Caco-2 (cell line): ENCODE results near the gene CIDEB. TPM values are rescaled to one million over a fixed set of nuclear protein-coding genes. Genes with fewer than 3 reads are reported as not detected.

Experiments
- BruUV-seq: library from RNA; stranded (reverse); fragments of 400-500 nt; replicated peaks from 2 replicates; lab custom pipeline; 2021; lab: Mats Ljungman, UMichigan
- CTCF ChIA-PET: fragments of 300-600 bp; sonication (Branson Sonifier 250); formaldehyde crosslinking; loops from one replicate; lab custom pipeline; 2022; ENCODE audit warnings: antibody characterized with exemption; lab: Charles Lee
- POLR2A ChIA-PET: fragments of 300-600 bp; sonication (Branson Sonifier 250); formaldehyde crosslinking; loops from one replicate; lab custom pipeline; 2022; ENCODE audit warnings: antibody characterized with exemption; lab: Charles Lee
- DNase-seq, 2 experiments: peaks; one replicate each; pipeline versions ENCODE4 v3.0.0 to v3.0.0-alpha.2; 2020 to 2022
- H3K27me3 ChIP-seq: replicated peaks from 2 replicates; pipeline ENCODE4 v1.6.0; 2011; ENCODE audit warnings: low read length; ENCODE audit not compliant: control insufficient read depth, insufficient read depth
- H3K36me3 ChIP-seq: 2 replicates; pipeline ENCODE4 v1.5.1; 2011; ENCODE audit warnings: low read length; ENCODE audit not compliant: control insufficient read depth, insufficient read depth
- H3K4me1 ChIP-seq: fragments of 250-450 bp; sonication (Bioruptor Pico); 2 replicates; pipeline ENCODE4 v1.5.1; 2020; ENCODE audit warnings: mild to moderate bottlenecking
- H3K4me3 ChIP-seq: 2 replicates; pipeline ENCODE4 v1.5.1; 2011; ENCODE audit warnings: low read depth, mild to moderate bottlenecking, control low read depth, low read length
- H3K9me3 ChIP-seq: fragments of 250-450 bp; sonication (Bioruptor Pico); 2 replicates; pipeline ENCODE4 v1.5.1; 2020; ENCODE audit warnings: mild to moderate bottlenecking, moderate library complexity
- H3K27ac Mint-ChIP-seq: one replicate; pipeline ENCODE4 v1.8.0; 2022; ENCODE audit warnings: mixed read lengths; ENCODE audit not compliant: unreplicated experiment
- H3K27me3 Mint-ChIP-seq: one replicate; pipeline ENCODE4 v1.8.0; 2022; ENCODE audit warnings: mixed read lengths; ENCODE audit not compliant: insufficient read depth, unreplicated experiment
- H3K36me3 Mint-ChIP-seq: one replicate; pipeline ENCODE4 v1.8.0; 2022; ENCODE audit warnings: mild to moderate bottlenecking, mixed read lengths; ENCODE audit not compliant: insufficient read depth, unreplicated experiment
- H3K4me1 Mint-ChIP-seq: one replicate; pipeline ENCODE4 v1.8.0; 2022; ENCODE audit warnings: low read depth, mixed read lengths; ENCODE audit not compliant: unreplicated experiment
- H3K4me3 Mint-ChIP-seq: one replicate; pipeline ENCODE4 v1.8.0; 2022; ENCODE audit warnings: mild to moderate bottlenecking, moderate library complexity, mixed read lengths; ENCODE audit not compliant: unreplicated experiment
- H3K9me3 Mint-ChIP-seq: one replicate; pipeline ENCODE4 v1.8.0; 2022; ENCODE audit warnings: mixed read lengths; ENCODE audit not compliant: unreplicated experiment
- intact Hi-C: fragments of 100-400 bp; cut with micrococcal nuclease; formaldehyde crosslinking; loops from one replicate; pipeline ENCODE4 v1.10.0; 2022; ENCODE audit not compliant: unreplicated experiment
- total RNA-seq: library from RNA; stranded (reverse); gene quantifications from 2 replicates; pipeline ENCODE4 v1.2.3, GENCODE V29; 2022
- TF ChIP-seq, protein P1 (sequence below), 2 experiments: fragments of 200-600 bp in 1 of 2; IDR thresholded peaks; 1 replicate in 1 of 2; 2 replicates in 1 of 2; pipeline versions ENCODE4 v1.5.1 to v1.8.0; 2011 to 2022; ENCODE audit warnings: antibody characterized with exemption in 1 of 2, control low read depth in 1 of 2, inconsistent platforms in 1 of 2, low read depth in 1 of 2, low read length in 1 of 2, mild to moderate bottlenecking in 1 of 2, moderate library complexity in 1 of 2; ENCODE audit not compliant: insufficient read depth in 1 of 2, severe bottlenecking in 1 of 2, unreplicated experiment in 1 of 2

The CIDEB gene
- total RNA-seq, 1 experiment from 2014 or later = 7.2 TPM

DNA sequence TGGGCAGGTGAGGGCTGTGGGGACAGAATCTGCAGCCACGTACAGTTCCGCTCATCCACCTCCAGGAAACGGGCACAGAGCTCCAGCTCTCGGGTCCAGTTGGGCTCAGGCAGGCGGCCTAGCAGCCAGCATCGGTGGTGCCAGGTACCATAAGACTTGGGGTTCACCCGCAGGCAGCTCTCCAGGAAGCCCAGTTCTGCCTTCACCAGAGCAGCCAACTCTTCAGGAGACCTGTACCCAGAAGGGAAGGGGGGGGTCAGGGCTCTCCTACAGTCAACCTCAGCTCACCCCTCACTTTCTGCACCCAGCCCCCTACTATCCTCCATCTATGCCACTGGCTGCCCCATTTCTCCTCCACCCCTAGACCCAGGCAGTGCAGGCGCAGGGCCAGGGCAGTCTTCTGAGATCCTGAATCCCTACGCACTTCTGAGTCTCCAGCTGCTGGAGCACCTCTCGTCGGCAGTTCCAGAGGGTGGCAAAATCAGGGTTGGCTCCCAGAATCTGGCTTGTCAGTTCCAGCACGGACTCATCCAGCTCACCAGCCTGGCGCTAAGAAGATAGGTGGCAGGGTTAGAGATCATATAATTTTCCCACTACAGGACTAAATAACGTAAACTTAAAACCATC lies 37.8 kb downstream of the CIDEB start:
- peaks cover 11% of the 10 kb centered on the region for H3K4me1 Mint-ChIP-seq

DNA sequence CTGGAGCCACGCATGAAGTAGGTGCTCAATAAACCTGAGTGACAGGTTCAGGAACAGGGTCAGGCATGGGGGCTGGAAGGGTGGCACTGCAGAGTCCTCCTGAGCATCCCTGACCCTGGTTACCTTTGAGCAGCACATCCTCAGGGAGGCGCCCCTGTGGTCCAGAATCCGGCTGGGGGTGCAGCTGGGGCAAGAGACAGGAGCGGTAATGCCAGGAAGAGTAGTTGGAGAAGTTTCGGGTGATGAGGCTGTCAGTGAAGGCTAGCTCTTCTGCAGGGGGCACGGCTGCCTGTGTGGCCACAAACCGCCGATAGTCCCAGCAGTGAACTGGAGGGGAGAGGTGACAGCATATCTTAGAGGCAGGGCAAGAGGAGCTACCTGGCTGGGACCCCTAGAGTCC lies 38.4 kb downstream of the CIDEB start:
- peaks cover 7% of the 10 kb centered on the region for H3K4me1 ChIP-seq
- Mint-ChIP-seq H3K27me3 (no peaks in the 10 kb centered on the region), H3K36me3 (peaks cover 6% of the 10 kb centered on the region), H3K4me1 (peaks cover 11% of the 10 kb centered on the region), H3K4me3 (no peak overlapping the region), H3K27ac (no peak overlapping the region), H3K9me3 (no peaks in the 10 kb centered on the region)
- no peaks in the 10 kb centered on the region for H3K27me3 ChIP-seq
- intact Hi-C loops = no loop called here
- no peak for DNase-seq
- CTCF ChIA-PET = no interaction called here
- no peaks in the 10 kb centered on the region for H3K9me3 ChIP-seq
- POLR2A ChIA-PET = interaction anchor here (0.5 to 0.6 kb wide), 2 partner anchors 173 to 175 kb away, joined by 3 read pairs; partner anchors contain the start of gene PCK2
- H3K4me3 ChIP-seq = no peak overlapping the region
- H3K36me3 ChIP-seq = no peaks in the 10 kb centered on the region
- BruUV-seq = no TSS peak
- TF ChIP-seq, protein P1, sequence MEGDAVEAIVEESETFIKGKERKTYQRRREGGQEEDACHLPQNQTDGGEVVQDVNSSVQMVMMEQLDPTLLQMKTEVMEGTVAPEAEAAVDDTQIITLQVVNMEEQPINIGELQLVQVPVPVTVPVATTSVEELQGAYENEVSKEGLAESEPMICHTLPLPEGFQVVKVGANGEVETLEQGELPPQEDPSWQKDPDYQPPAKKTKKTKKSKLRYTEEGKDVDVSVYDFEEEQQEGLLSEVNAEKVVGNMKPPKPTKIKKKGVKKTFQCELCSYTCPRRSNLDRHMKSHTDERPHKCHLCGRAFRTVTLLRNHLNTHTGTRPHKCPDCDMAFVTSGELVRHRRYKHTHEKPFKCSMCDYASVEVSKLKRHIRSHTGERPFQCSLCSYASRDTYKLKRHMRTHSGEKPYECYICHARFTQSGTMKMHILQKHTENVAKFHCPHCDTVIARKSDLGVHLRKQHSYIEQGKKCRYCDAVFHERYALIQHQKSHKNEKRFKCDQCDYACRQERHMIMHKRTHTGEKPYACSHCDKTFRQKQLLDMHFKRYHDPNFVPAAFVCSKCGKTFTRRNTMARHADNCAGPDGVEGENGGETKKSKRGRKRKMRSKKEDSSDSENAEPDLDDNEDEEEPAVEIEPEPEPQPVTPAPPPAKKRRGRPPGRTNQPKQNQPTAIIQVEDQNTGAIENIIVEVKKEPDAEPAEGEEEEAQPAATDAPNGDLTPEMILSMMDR (IDR thresholded peaks at IDR 0.05; ENCODE audit: insufficient read depth in 1 of 2, low read depth in 1 of 2, low read length in 1 of 2, severe bottlenecking in 1 of 2, unreplicated experiment in 1 of 2) = no peak

More for the DNA sequence above, 37.8 kb downstream of the CIDEB start:
- Mint-ChIP-seq H3K36me3 (peaks cover 6% of the 10 kb centered on the region), H3K9me3 (no peaks in the 10 kb centered on the region), H3K27me3 (no peaks in the 10 kb centered on the region), H3K27ac (no peak overlapping the region), H3K4me3 (no peak overlapping the region)
- Histone ChIP-seq H3K27me3 (no peaks in the 10 kb centered on the region), H3K9me3 (no peaks in the 10 kb centered on the region), H3K36me3 (no peaks in the 10 kb centered on the region), H3K4me1 (peaks cover 5% of the 10 kb centered on the region), H3K4me3 (no peak overlapping the region)
- TSS peak; percentile 56 for BruUV-seq
- ChIA-PET POLR2A (interaction anchor here (0.5 to 2.1 kb wide), 2 partner anchors 27 to 172 kb away, joined by 3 to 39 read pairs; partner anchors contain the start of gene TINF2), CTCF (interaction anchor here (0.9 to 1.8 kb wide), 3 partner anchors 27 to 162 kb away, joined by 4 to 16 read pairs (median 6); partner anchors contain the start of genes DHRS1 and NOP9)
- DNase-seq = no peak
- intact Hi-C loops = no loop called here
- TF ChIP-seq, protein P1 (IDR thresholded peaks at IDR 0.05; ENCODE audit: insufficient read depth in 1 of 2, low read depth in 1 of 2, low read length in 1 of 2, severe bottlenecking in 1 of 2, unreplicated experiment in 1 of 2) = no peak

DNA sequence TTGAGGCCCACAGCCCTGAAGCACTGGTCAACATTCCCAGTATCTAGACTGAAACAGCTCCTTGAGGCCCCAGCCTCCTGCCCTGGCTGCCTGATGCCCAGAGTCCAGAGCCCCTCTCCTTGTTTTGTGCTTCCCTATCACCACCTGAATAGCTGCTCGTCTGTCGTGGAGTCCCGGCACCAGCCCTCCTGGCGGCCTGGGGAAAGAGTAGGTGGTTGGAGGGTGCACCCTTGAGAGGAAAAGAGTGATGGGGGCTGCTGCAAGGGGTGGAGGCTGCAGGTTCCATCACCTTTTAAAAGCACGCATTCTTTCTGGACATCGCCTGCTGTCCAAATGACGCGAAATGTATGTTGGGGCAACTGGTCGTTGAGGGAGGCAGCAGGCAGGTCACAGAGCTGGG lies 39.6 kb downstream of the CIDEB start:
- H3K9me3 ChIP-seq = no peaks in the 10 kb centered on the region

More for the DNA sequence above, 39.6 kb downstream of the CIDEB start:
- ChIA-PET CTCF (no interaction called here), POLR2A (interaction anchor here (0.6 kb wide), 4 partner anchors 32 to 174 kb away, joined by 3 to 4 read pairs (median 4); partner anchors contain the start of gene NOP9)
- H3K4me1 ChIP-seq = peaks cover 17% of the 10 kb centered on the region
- no TSS peak for BruUV-seq
- no peaks in the 10 kb centered on the region for H3K27me3 ChIP-seq
- Mint-ChIP-seq H3K4me3 (no peak overlapping the region), H3K9me3 (no peaks in the 10 kb centered on the region), H3K27me3 (no peaks in the 10 kb centered on the region), H3K36me3 (peaks cover 6% of the 10 kb centered on the region), H3K27ac (no peak overlapping the region), H3K4me1 (peaks cover 11% of the 10 kb centered on the region)
- intact Hi-C loops = no loop called here
- H3K36me3 ChIP-seq = no peaks in the 10 kb centered on the region
- DNase-seq = no peak
- no peak overlapping the region for H3K4me3 ChIP-seq
- TF ChIP-seq, protein P1 (IDR thresholded peaks at IDR 0.05; ENCODE audit: insufficient read depth in 1 of 2, low read depth in 1 of 2, low read length in 1 of 2, severe bottlenecking in 1 of 2, unreplicated experiment in 1 of 2) = no peak
